Loucy (cell line): Measurements from ENCODE around the gene SH3RF1.

Experiments
- EZH2phosphoT487 ChIP-seq: fragments of 200-600 bp; IDR thresholded peaks from 2 replicates; pipeline ENCODE4 v1.6.1; 2018; ENCODE audit warnings: antibody characterized with exemption, mild to moderate bottlenecking, moderate library complexity, borderline replicate concordance
- TF ChIP-seq, protein P1 (sequence below): fragments of 200-600 bp; sonication (generic); conservative IDR thresholded peaks from 2 replicates; pipeline ENCODE4 v1.5.1; 2014; ENCODE audit warnings: mild to moderate bottlenecking, antibody characterized with exemption, low read length

- TF ChIP-seq, protein P1, sequence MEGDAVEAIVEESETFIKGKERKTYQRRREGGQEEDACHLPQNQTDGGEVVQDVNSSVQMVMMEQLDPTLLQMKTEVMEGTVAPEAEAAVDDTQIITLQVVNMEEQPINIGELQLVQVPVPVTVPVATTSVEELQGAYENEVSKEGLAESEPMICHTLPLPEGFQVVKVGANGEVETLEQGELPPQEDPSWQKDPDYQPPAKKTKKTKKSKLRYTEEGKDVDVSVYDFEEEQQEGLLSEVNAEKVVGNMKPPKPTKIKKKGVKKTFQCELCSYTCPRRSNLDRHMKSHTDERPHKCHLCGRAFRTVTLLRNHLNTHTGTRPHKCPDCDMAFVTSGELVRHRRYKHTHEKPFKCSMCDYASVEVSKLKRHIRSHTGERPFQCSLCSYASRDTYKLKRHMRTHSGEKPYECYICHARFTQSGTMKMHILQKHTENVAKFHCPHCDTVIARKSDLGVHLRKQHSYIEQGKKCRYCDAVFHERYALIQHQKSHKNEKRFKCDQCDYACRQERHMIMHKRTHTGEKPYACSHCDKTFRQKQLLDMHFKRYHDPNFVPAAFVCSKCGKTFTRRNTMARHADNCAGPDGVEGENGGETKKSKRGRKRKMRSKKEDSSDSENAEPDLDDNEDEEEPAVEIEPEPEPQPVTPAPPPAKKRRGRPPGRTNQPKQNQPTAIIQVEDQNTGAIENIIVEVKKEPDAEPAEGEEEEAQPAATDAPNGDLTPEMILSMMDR = no peak
- no peak for TF ChIP-seq EZH2phosphoT487
These were observed 22.1 kb downstream of the SH3RF1 start for GRCh38 chr4:169248645-169249044.
